COLO668 (cell line): ENCODE data around the gene RASGRF1.
"Not testable (repeated sequence)": the region's sequence is repeated elsewhere in the genome, so short reads cannot be mapped to it uniquely, and the experiment has no call there.

ENCODE experiments used
- DNase-seq: peaks from one replicate; lab custom pipeline; 2025; ENCODE audit not compliant: unreplicated experiment; lab: John Stamatoyannopoulos, UW

The RASGRF1 gene

DNA sequence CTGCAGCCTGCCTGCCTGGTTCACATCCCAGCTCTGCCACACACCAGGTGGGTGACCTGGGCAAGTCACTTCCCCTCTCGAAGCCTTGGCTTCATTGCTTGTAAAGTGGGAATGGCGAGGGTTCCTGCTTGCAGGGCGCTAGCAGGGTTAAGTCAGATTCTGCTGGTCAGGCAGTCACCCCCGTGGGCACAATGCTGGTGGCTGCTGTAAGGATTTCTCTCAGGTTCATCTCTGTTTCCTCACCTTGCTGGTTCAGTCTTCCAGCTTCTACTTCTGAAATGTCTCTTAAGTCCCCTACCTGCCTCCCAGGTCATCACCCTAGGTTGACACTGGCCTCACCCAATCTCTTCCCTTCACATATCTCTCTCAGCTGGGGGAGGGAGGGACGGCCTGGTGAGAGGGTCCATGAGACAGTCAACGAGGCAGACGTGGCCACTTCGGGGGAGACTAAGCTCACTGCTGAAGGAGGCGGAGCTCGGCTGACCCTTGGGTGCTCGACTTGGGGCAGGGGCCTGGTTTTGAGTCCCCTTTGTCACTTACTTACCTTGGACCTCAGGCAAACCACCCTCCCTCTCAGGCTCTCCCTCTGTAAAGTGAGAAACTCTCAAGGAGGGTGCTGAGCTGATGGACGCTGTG lies 157.3 kb downstream of the RASGRF1 start:
- no peak for DNase-seq

DNA sequence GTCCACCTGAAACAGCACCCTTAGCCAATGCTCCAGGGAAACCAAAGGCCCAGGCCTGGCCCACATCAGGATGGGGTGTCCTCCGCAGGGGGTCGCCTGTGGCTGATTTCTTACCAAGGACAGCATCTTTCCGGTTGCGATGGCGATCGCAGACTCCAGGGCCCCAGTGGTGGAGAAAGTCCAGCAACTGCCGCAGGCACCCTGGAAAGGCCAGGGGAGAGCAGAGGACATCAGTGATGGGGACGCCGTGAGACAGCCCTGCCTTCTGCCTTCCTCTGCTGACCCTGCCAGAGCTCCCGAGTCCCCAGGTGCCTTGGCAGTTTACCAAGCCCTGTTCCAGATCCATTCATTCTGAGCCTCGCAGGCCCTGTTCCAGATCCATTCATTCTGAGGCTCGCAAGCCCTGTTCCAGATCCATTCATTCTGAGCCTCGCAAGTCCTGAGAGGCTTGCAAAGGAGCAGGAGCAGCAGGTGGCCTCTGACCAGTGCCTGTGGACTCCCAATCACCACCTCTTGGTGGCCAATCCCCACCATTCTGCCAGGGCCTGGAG lies 158.2 kb downstream of the RASGRF1 start:
- no peak for DNase-seq

DNA sequence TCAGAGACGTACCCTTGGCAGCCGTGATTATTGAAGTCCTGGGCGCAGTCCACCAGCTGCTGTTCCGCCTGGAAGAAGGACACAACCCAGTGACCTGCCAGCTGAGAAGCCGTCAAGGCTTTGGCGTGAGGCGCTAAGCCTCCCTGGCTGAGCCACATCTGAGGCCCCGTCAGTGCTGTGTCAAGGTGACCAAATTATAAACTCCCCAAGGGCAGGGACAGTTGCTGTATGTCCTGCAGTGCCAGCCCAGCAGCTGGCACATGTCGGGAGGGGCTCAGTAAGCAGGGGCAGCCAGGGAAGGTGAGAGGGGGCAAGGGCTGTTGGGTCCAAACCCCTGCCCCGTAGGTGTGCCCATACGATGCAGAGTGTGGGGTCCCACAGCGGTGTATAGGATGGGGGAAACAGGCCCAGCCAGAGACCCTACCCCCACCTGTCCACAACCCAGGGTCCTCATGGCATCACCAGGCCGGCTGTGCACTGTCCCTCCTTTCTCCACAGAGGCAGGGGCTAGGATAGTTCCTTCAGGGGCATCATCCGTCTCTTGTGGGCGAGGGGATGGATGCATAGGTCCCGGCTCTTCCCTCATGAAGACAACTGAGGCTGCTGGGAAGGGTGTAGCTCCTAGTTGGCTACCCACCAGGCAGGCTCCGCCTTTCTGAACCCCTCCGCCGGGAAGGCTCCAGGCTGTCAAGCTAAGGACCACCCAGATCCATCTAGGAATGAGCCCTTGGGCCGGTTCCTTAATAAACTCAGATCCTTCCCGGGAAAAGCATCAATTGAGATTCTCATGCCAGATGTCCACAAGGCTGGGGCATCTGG lies 158.9 kb downstream of the RASGRF1 start:
- no peak for DNase-seq

DNA sequence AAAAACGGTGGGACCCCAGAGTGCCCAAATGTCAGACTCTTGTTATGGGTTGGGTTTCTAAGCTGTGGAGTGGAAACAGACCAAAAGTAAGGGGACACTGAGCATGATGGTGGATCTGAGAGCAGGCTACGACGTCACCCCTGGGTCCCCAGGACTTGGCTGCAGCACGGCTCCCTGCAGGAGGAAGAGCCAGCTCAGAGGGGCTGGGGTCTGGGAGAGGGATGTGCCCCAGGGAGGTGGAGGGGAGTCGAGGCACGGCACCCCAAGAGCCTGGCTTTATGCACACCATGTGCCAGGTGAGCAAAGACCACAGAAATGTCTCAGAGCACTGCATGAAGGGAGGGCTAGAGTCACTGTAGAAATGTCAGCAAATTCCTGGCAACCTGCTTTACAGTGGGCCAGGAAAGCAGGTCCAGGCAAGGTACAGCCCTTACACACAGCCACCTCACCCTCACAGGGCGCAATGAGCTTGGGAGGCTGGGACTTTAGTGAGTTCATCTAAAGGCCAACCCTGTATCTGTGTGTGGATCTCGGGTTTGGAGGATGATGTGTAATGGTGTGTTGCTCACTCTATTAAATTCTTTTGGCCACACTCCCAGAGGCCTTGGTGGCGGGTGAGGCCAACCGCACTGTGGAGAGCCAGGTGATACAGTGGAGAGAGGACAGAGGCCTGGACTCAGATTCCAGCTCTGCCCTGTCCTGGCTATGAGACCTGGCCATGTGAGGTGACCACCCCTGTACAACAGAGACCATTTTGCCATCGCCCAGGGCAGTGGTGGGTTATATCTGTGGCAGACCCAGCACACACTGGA lies 159.8 kb downstream of the RASGRF1 start:
- DNase-seq, result no peak

DNA sequence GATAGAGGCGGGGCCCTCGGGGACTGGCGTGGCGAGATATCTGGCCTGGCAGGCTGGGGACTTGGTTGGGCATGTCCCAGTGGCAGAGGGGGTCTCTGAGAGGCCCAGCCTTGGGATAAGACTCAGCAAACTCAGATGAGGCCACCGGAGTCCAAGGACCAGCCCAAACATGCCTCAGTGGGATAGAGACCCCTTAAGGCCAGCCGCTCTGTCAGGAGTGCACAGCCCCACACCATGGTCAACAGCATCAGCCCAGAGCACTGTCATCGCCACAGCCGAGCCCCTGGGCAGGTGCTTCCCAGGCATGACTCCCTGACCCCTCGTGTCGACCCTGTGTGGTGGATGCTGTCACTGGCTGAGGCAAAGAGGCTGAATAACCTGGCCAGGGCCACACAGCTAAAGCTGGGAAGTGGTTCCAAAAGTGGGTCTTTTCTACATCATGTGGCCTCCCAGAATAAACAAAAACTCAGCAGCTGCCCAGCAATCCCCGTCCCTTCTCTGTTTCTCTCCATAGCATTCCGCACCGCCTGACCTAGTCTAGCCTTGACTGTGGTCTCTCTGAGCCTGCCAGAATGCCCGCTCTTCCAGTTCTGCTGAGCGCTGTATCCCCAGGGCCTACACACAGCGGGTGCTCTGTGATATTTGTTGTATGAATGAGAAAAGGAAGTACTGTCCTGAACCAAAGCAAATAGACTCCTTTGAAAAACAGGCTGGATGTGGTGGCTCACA lies 160.9 kb downstream of the RASGRF1 start:
- DNase-seq, result no peak

DNA sequence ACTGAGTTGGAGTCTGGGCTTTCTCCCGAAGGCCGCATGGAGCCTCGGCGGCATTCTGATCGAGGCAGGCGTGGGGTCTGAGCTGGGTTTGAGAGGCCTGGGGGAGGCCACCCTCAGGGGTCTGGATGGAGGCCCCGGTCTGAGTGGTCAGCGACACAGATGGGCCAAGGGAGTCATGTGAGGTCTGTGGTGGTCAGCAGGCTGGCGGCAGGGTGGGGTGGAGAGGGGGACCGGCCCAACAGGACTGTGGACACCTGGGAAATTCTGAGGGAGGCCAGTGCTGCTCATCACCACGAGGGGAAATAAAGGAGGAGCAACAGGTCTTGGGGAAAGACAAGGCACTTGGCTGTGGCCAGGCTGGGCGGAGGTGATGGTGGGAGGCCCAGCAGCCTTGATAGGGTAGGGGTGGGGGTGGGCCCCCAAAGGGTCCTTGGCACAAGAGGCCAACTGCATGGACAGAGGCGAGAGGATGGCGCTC lies 161.9 kb downstream of the RASGRF1 start:
- no peak for DNase-seq

DNA sequence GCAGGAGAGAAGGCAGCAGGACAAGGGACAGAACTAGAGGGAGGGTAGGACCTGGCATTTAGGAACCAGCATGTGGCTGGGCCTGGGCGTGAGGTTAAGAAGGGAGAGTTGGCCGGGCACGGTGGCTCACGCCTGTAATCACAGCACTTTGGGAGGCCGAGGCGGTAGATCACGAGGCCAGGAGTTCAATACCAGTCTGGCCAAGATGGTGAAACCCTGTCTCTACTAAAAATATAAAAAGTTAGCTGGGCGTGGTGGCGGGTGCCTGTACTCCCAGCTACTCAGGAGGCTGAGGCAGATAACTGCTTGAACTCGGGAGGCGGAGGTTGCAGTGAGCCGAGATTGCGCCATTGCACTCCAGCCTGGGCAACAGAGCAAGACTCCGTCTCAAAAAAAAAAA lies 162.4 kb downstream of the RASGRF1 start:
- not testable (repeated sequence) for DNase-seq

DNA sequence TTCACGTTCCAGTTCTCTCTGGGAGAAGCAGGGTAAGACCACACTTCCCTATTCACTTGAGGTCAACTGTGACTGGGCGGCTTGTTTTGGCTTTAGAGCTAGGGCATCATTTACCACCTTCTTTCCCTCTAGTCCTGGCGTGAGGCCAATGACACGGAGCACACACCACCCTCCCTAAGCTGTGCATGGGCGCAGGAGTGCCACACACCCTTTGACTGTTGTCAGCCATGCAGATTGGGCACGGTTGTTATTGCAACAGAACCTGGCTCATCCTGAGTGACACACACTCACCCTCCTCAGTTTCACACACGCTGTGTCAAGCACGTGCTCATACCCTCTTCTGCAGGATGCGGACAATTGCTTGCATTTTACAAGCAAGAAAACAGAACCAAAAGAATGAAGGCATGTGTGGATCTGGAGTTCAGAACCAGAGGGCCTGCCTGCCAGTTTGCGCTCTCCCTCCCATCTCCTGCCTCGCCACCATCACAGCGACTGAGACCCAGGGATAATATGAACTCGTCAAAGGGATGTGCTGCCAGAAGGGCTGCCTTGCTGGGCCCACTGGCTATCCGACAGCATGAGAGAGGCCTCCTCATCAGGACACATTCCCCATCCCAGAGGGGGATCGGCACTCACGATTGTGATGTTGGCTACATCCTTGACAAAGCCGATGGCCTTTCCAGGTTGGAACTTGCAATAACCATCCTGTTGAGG lies 163.3 kb downstream of the RASGRF1 start:
- no peak for DNase-seq

DNA sequence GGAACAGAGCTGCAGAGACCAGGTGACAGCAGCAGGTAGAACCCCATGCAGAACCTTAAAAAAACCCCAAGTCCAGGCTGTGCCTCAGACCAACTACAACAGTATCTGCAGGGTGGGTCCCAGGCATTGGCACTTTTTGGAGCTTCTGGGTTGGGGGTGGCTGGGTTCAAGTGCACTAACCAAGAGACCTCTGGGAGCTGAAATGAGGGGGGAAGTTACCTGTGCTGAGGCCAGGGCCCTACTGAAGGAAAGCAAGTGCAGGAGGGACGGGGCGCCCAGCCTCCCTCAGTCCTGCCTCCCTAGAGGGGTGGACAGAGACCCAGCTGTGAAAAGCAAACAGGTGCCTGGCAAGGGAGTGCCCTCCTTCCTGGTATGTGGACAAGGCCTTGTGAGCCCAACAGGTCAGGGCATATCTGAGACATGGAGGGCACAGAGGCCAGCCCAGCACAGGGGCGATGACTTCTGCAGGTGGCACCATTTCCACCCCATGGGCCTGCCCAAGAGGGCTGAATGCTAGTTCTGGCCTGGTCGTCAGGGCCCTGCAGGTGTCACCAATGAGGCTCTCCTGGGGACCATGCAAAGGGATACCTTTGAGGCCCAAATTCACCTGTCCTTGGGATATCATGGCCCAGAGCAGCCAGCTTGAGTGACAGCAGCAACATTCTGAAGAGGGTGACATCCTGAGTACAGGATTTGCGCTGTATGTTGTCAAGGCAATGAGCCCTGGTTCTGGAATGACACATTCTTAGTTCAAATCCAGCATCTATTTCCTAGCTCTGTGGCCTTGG lies 164.4 kb downstream of the RASGRF1 start:
- DNase-seq, result no peak

DNA sequence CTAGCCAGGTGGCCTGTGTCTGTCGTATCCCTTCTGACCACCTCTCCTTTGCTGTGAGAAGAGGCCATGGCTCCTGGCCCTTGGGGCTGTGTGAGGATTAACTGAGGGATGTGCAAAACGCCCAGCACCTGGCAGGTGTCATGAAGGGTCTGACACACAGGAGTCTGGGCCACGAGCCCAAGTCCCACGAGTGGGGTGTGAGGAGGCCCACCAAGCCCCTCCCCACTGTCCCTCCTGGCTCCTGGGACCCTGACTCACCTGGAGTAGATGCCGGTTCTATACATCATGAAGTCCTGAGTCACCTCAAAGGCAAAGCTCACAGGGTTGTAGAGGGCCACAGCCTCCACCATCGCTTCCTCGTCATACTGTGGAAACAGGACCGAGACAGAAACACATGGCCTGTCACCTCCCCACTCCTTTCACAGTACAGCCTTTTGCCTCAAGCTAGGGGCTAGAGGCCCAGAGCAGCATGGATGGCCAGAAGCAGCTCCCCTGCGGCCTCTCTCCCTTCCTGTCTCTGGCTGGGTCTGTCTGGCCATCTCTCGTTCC lies 165.4 kb downstream of the RASGRF1 start:
- DNase-seq, result no peak

DNA sequence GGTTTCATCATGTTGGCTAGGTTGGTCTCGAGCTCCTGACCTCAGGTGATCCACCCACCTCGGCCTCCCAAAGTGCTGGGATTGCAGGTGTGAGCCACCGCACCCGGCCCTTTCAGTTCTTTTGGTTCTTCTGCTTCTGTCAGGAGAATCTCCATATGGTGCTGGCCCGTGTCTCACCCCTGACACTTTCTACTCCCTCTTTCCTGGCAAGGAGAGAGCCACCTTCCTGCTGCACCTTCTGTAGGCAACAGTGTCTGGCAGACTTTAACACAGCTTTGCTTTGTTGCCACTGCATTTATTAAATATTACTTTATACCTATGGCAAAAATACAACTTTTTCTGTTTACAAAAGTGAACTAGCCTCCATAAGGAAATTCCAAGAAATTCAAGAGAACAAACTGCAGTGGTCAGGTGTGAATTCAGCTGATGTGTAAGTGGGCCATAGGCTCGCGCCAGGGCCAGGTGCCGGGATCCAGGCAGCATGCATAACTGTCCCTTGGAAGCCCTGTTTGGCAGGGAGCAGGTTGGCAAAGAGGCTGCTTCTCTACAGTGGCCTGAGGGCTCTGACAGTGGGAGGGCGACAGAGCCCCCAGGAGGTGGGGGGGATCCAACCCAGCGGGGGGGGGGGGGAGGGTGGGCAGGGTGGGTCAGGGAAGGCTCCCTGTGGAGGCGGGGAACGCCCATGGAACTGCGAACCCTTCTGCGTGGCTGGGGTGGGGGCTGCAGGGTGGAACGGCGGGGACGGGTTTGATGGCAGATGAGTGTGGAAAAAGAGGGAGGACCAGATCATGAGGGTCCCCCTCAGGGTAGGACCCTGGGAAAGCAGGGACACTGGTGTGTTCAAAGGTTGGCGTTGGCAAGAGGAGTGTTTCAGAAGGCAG lies 166.9 kb downstream of the RASGRF1 start:
- no peak for DNase-seq

DNA sequence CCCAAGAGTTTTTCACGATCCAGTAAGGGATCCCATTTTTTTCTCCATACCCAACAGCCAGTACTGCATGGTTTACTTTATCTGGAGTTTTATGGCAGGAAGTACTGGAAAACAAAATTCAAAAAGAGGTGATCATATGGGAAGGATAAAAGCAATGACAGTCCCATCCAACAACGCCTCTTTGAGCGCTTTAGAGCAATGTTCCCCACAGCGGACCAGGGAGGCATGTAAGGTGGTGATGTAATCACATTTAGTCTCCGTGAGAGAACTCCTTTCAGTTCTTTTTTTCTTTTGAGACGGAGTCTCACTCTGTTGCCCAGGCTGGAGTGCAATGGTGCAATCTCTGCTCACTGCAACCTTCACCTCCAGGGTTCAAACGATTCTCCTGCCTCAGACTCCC lies 167.6 kb downstream of the RASGRF1 start:
- DNase-seq, result no peak

DNA sequence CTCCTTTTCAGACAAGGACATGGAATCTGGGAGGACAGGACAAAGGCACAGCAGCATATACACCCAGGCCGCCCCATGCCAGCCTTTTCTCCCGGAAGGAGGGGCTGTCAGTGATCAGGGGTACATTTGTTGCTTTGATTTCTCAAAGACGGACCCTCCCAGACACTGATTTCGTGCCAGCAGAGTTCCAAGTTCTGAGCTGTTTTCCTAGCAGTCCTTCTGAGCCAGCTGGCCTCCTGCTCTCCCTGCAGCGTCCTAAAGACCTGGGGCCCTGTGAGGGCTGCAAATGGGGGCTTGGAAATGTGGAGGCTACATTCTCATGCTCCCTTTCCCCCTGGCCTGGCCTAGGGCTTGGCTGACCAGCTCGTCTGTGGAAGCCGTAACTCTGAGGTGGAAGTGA lies 168.1 kb downstream of the RASGRF1 start:
- no peak for DNase-seq

DNA sequence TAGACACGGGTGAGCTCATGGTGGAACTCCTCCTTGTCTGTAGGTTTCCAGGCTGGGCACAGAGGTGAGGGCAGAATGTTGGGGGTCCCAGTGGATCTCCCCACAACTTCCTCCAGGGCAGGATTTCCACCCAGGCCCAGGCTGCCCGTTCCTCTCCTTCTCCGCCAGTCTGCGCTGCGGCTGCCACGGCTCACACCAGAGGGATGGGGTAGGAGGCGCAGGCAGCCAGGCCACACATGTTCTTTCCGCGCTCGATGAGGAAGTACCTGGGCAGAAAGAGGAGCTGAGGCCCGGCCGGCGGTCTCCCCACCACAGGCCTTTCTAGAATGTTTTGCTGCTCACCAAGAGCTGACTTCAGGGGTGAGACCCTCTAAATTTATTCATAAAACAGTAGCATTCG lies 168.6 kb downstream of the RASGRF1 start:
- DNase-seq, result no peak

DNA sequence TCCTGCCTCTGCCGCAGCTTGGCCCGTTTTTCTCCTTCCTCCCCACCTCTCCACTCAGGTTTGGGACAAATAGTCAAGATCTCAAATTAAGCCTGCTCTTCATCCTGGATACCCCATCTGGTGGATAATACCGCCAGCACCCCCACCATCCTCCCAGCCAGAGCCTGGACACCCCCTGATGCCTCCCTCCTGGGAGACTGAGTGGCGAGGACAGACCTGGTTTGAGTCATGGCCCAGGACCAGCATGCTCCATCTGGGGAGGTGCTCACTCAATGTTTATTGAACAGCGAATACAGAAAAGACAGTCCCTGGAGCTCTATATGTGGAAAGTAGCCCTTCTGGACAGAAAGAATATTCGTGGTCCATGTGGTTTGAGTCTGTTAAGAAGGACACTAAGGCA lies 169.1 kb downstream of the RASGRF1 start:
- no peak for DNase-seq

DNA sequence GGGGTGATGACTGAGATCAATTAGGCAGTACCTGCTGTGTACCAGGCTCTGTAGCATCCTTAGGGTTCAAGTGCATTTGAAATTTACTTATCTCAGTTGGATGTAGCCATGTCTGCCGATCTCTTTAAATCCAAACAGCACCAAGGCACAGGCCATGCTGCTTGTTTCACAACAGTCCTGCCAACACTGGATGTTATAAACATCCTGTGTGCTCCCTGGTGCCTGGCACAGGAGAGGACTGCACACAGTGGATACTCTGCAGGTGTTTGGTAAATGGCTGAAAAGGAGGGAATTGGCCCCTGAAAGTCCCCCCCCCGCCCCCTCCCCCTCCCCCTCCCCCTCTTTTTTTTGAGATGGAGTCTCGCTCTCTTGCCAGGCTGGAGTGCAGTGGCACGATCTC lies 172.7 kb downstream of the RASGRF1 start:
- no peak for DNase-seq

DNA sequence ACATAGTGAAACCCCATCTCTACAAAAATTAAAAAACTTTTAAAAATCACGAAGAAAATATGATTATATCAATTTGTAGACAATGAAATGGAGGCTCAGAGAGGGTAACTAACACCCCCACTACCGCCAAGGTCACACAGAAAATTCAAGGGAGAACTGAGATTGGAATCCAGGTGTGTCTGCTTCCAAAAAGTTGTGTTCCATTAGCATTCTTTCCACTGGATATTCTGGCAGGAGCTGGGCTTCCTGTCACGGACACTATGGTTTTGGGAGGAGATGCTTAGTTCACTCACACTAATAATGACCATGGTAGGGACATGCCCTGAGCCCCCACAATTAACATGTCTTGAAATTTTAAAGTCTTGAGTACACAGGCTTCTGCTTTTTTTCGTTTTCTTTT lies 174.5 kb downstream of the RASGRF1 start:
- DNase-seq, result no peak
